ENCODE measurements around the gene PSMD5. TPM values are rescaled to one million over a fixed set of nuclear protein-coding genes. Genes with fewer than 3 reads are reported as not detected.

The PSMD5 gene
- total RNA-seq, 1 experiment from 2014 or later, result 53.0 TPM

GRCh38 chr9:120837921-120838320, 4.8 kb downstream of the PSMD5 start:
- no peak overlapping the region for H3K27ac ChIP-seq (ENCODE audit: low read length)
- H3K4me1 ChIP-seq (ENCODE audit: control insufficient read depth, insufficient read depth, low read length), result peaks cover 5% of the 10 kb centered on the region; the same call in 1 of the 2 replicates
- no peak for ATAC-seq
- BruUV-seq (replicated peaks), result no TSS peak
- H3K4me3 ChIP-seq (ENCODE audit: low read depth in 2 of 2, low read length in 2 of 2), result no peak overlapping the region
- no peak for DNase-seq (ENCODE audit: low read depth, low spot score)
- H3K27me3 ChIP-seq (ENCODE audit: control insufficient read depth, insufficient read depth, low read length), result no peaks in the 10 kb centered on the region
- peaks cover 8% of the 10 kb centered on the region for H3K36me3 ChIP-seq (ENCODE audit: control insufficient read depth, insufficient read depth, low read length)
- H3K9me3 ChIP-seq (ENCODE audit: control insufficient read depth, insufficient read depth, low read depth, low read length), result no peaks in the 10 kb centered on the region
- in situ Hi-C loops (cut with HindIII; ENCODE audit: low pct_unique_long_range_greater_than_20kb, low sequenced_read_pairs) (no loop called here), intact Hi-C loops (cut with micrococcal nuclease; ENCODE audit: unreplicated experiment) (no loop called here)
- ChIA-PET CTCF (interaction anchor here (0.6 kb wide), 1 partner anchor 216 kb away, joined by 3 read pairs; no protein-coding TSS in a partner anchor), POLR2A (no interaction called here)
- no peak for TF ChIP-seq SIN3A (IDR thresholded peaks at IDR 0.05; ENCODE audit: borderline replicate concordance, insufficient read depth, low read depth, low read length)

DNA sequence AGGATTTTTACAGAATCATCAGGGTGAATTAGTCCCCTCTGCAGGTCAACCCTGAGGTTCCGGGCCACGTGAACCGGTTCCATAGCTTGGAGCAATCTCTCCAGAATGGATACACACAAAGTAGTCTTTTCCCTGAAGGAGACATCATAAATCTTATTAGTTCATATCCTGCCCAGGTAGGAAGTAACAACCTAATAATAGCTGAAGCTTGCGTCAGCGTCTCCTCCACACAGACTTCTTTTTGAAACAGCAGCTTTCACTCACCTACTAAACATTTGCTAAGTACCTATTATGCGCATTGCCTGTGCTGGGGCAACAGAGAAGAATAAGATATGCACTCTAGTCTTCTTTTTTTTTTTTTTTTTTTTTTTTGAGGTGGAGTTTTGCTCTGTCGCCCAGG, 9.4 kb downstream of the PSMD5 start:
- Histone ChIP-seq H3K4me3 (ENCODE audit: low read depth in 2 of 2, low read length in 2 of 2) (no peak overlapping the region), H3K4me1 (ENCODE audit: control insufficient read depth, insufficient read depth, low read length) (no peaks in the 10 kb centered on the region), H3K27me3 (ENCODE audit: control insufficient read depth, insufficient read depth, low read length) (no peaks in the 10 kb centered on the region), H3K27ac (ENCODE audit: low read length) (no peak overlapping the region), H3K36me3 (ENCODE audit: control insufficient read depth, insufficient read depth, low read length) (peaks cover 18% of the 10 kb centered on the region; the same call in 1 of the 2 replicates), H3K9me3 (ENCODE audit: control insufficient read depth, insufficient read depth, low read depth, low read length) (no peaks in the 10 kb centered on the region)
- no peak for DNase-seq (ENCODE audit: low read depth, low spot score)
- in situ Hi-C loops (cut with HindIII; ENCODE audit: low pct_unique_long_range_greater_than_20kb, low sequenced_read_pairs), result no loop called here
- ChIA-PET CTCF (no interaction called here), POLR2A (no interaction called here)
- TF ChIP-seq SIN3A (IDR thresholded peaks at IDR 0.05; ENCODE audit: borderline replicate concordance, insufficient read depth, low read depth, low read length) (no peak), POLR2AphosphoS5 (IDR thresholded peaks at IDR 0.05; ENCODE audit: low read depth, low read length) (no peak), REST (IDR thresholded peaks at IDR 0.05; ENCODE audit: insufficient read depth in 1 of 2, low read depth in 2 of 2, low read length in 1 of 2) (no peak), TCF7L2 (IDR thresholded peaks at IDR 0.05; ENCODE audit: low read depth, low read length) (no peak)
- TF ChIP-seq, protein P1, sequence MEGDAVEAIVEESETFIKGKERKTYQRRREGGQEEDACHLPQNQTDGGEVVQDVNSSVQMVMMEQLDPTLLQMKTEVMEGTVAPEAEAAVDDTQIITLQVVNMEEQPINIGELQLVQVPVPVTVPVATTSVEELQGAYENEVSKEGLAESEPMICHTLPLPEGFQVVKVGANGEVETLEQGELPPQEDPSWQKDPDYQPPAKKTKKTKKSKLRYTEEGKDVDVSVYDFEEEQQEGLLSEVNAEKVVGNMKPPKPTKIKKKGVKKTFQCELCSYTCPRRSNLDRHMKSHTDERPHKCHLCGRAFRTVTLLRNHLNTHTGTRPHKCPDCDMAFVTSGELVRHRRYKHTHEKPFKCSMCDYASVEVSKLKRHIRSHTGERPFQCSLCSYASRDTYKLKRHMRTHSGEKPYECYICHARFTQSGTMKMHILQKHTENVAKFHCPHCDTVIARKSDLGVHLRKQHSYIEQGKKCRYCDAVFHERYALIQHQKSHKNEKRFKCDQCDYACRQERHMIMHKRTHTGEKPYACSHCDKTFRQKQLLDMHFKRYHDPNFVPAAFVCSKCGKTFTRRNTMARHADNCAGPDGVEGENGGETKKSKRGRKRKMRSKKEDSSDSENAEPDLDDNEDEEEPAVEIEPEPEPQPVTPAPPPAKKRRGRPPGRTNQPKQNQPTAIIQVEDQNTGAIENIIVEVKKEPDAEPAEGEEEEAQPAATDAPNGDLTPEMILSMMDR (IDR thresholded peaks at IDR 0.05), result no peak
- intact Hi-C loops (cut with micrococcal nuclease; ENCODE audit: unreplicated experiment), result no loop called here
- no TSS peak for BruUV-seq (replicated peaks)
- no peak for ATAC-seq

DNA sequence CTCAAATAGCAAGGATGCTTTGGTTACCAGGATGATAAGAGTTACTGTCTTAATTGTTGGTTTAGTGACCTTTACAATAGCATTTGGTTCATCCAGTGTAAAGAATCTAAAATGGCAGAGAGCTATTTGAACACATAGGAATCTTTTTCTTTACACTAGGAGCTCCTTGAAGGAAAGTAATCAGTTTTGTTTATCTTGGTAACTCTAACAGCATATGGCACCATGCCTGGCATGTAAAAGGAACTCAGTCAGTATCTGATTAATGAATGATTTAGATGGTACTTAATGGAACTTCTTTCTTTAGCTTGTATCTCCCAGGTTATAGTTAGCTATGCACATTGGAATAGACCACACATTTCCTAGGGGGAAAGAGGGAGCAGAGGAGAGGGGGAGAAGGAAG, 9.9 kb downstream of the PSMD5 start:
- no TSS peak for BruUV-seq (replicated peaks)
- Histone ChIP-seq H3K4me3 (ENCODE audit: low read depth in 2 of 2, low read length in 2 of 2) (no peak overlapping the region), H3K27ac (ENCODE audit: low read length) (no peak overlapping the region), H3K4me1 (ENCODE audit: control insufficient read depth, insufficient read depth, low read length) (no peaks in the 10 kb centered on the region), H3K36me3 (ENCODE audit: control insufficient read depth, insufficient read depth, low read length) (peaks cover 18% of the 10 kb centered on the region; the same call in 1 of the 2 replicates), H3K27me3 (ENCODE audit: control insufficient read depth, insufficient read depth, low read length) (no peaks in the 10 kb centered on the region), H3K9me3 (ENCODE audit: control insufficient read depth, insufficient read depth, low read depth, low read length) (no peaks in the 10 kb centered on the region)
- DNase-seq (ENCODE audit: low read depth, low spot score) (no peak), ATAC-seq (no peak)
- ChIA-PET POLR2A (no interaction called here), CTCF (no interaction called here)
- in situ Hi-C loops (cut with HindIII; ENCODE audit: low pct_unique_long_range_greater_than_20kb, low sequenced_read_pairs) (no loop called here), intact Hi-C loops (cut with micrococcal nuclease; ENCODE audit: unreplicated experiment) (no loop called here)
- TF ChIP-seq SIN3A (IDR thresholded peaks at IDR 0.05; ENCODE audit: borderline replicate concordance, insufficient read depth, low read depth, low read length), result no peak
- TF ChIP-seq, protein P1 (IDR thresholded peaks at IDR 0.05), result no peak
- TF ChIP-seq TCF7L2 (IDR thresholded peaks at IDR 0.05; ENCODE audit: low read depth, low read length), result no peak
- TF ChIP-seq REST (IDR thresholded peaks at IDR 0.05; ENCODE audit: insufficient read depth in 1 of 2, low read depth in 2 of 2, low read length in 1 of 2), result no peak
- no peak for TF ChIP-seq POLR2AphosphoS5 (IDR thresholded peaks at IDR 0.05; ENCODE audit: low read depth, low read length)
